Measurements from ENCODE around the gene EIF3L.

The EIF3L gene

DNA sequence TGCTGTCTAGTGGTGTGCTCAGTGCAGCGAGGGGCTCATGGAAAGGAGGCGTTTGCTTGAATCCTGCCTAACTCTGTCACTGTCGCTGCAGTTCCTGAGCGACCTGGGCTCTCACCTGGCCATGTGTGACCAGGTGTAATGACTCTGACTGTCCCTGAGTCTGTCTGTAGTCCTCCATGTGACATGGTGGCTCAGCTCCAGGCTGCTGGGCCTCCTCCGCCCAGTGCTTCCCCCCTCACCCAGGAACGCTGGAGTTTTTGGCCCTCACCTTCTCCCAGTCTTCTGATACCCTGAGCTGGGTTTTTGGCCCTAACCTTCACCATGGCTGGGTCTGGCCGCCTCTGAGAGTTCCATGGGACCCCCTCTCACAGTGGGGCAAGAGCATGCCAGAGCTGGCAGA lies 77.1 kb downstream of the EIF3L start:
- H3K27me3 ChIP-seq (ENCODE audit: control insufficient read depth, low read length) = no peaks in the 10 kb centered on the region
- TF ChIP-seq EZH2phosphoT487 (IDR thresholded peaks at IDR 0.05; ENCODE audit: borderline replicate concordance, low read length) = no peak
- TF ChIP-seq, protein P1, sequence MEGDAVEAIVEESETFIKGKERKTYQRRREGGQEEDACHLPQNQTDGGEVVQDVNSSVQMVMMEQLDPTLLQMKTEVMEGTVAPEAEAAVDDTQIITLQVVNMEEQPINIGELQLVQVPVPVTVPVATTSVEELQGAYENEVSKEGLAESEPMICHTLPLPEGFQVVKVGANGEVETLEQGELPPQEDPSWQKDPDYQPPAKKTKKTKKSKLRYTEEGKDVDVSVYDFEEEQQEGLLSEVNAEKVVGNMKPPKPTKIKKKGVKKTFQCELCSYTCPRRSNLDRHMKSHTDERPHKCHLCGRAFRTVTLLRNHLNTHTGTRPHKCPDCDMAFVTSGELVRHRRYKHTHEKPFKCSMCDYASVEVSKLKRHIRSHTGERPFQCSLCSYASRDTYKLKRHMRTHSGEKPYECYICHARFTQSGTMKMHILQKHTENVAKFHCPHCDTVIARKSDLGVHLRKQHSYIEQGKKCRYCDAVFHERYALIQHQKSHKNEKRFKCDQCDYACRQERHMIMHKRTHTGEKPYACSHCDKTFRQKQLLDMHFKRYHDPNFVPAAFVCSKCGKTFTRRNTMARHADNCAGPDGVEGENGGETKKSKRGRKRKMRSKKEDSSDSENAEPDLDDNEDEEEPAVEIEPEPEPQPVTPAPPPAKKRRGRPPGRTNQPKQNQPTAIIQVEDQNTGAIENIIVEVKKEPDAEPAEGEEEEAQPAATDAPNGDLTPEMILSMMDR (IDR thresholded peaks at IDR 0.05; ENCODE audit: low read depth, low read length, poor library complexity, severe bottlenecking) = no peak
- H4K20me1 ChIP-seq (ENCODE audit: control insufficient read depth, insufficient read depth, low read depth, low read length) = peaks cover 3% of the 10 kb centered on the region; the same call in 1 of the 2 replicates
- H3K36me3 ChIP-seq (ENCODE audit: control insufficient read depth, low read length) = no peaks in the 10 kb centered on the region
- H3K79me2 ChIP-seq (ENCODE audit: control insufficient read depth, low read length) = no peaks in the 10 kb centered on the region
- peaks cover 4% of the 10 kb centered on the region for H3K4me1 ChIP-seq (ENCODE audit: control insufficient read depth, low read length)
- H3K9me3 ChIP-seq (ENCODE audit: control insufficient read depth, insufficient read depth, low read length) = no peaks in the 10 kb centered on the region
- no peak overlapping the region for H3K4me2 ChIP-seq (ENCODE audit: low read length)
- no peaks in the 10 kb centered on the region for H3F3A ChIP-seq (ENCODE audit: control insufficient read depth, insufficient read depth)
- H3K27ac ChIP-seq (ENCODE audit: low read depth, low read length) = no peak overlapping the region
- no peak overlapping the region for H3K4me3 ChIP-seq (ENCODE audit: low read length)
- no peaks in the 10 kb centered on the region for H3K9me2 ChIP-seq (replicated peaks; ENCODE audit: control insufficient read depth, low read length)

DNA sequence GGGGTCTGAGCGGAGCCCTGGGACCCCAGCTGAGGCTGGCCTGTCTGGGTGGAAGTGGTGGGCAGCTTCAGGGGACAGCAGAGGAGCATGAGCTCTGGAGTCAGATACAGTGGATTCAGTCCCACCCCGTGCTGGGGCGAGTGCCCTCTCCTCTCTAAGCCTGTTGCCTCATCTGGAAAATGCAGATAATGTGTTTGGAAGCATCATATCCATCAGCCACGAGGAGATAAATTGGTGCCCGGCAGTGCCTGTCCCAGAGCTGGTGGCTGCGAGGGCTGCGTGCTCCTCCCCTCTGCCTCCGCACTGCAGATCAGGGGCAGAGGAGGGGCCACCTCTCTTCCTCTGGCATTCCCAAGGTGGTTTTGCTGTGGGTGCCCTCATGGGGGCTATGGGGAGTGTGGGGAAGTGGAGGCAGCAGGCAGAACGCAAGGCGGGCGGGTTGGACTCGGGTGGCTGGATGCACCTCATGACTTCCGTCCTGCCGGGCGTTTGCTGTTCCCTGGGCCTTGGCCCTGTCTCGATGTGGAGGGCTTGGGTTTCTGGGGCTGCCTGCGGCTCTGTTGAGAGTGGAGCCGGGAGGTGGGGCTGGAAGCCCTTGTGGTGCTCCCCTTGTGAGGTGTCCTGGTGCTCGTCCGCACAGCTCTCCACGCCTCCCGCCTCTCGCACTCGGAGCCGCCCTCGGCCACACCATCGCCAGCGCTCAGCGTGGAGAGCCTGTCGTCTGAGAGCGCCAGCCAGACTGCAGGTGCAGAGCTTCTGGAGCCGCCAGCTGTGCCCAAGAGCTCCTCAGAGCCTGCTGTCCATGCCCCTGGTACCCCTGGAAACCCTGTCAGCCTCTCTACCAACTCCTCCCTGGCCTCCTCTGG lies 77.8 kb downstream of the EIF3L start:
- Histone ChIP-seq H3K9me3 (ENCODE audit: control insufficient read depth, insufficient read depth, low read length) (no peaks in the 10 kb centered on the region), H3K4me3 (ENCODE audit: low read length) (no peak overlapping the region), H3F3A (ENCODE audit: control insufficient read depth, insufficient read depth) (no peaks in the 10 kb centered on the region), H3K79me2 (ENCODE audit: control insufficient read depth, low read length) (no peaks in the 10 kb centered on the region), H4K20me1 (ENCODE audit: control insufficient read depth, insufficient read depth, low read depth, low read length) (peaks cover 3% of the 10 kb centered on the region; the same call in 1 of the 2 replicates), H3K27me3 (ENCODE audit: control insufficient read depth, low read length) (no peaks in the 10 kb centered on the region), H3K27ac (ENCODE audit: low read depth, low read length) (no peak overlapping the region), H3K4me2 (ENCODE audit: low read length) (no peak overlapping the region), H3K4me1 (ENCODE audit: control insufficient read depth, low read length) (peaks cover 6% of the 10 kb centered on the region), H3K36me3 (ENCODE audit: control insufficient read depth, low read length) (no peaks in the 10 kb centered on the region), H3K9me2 (replicated peaks; ENCODE audit: control insufficient read depth, low read length) (no peaks in the 10 kb centered on the region)
- no peak for TF ChIP-seq EZH2phosphoT487 (IDR thresholded peaks at IDR 0.05; ENCODE audit: borderline replicate concordance, low read length)
- TF ChIP-seq, protein P1 (IDR thresholded peaks at IDR 0.05; ENCODE audit: low read depth, low read length, poor library complexity, severe bottlenecking) = no peak

DNA sequence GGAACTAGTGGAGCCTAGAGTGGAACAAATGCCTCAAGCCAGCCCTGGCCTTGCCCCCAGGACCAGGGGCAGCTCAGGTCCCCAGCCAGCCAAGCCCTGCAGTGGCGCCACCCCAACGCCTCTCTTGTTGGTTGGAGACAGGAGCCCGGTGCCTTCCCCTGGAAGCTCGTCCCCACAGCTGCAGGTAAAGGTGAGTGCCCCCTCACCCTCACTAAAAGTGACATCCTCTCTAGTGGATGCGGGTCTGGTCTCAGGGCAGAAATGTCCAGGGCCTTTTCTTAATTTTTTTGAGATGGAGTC lies 78.4 kb downstream of the EIF3L start:
- no peak overlapping the region for H3K4me3 ChIP-seq (ENCODE audit: low read length)
- no peak overlapping the region for H3K4me2 ChIP-seq (ENCODE audit: low read length)
- H3K27ac ChIP-seq (ENCODE audit: low read depth, low read length) = no peak overlapping the region
- H3K27me3 ChIP-seq (ENCODE audit: control insufficient read depth, low read length) = no peaks in the 10 kb centered on the region
- H3K9me2 ChIP-seq (replicated peaks; ENCODE audit: control insufficient read depth, low read length) = no peaks in the 10 kb centered on the region
- no peaks in the 10 kb centered on the region for H3K36me3 ChIP-seq (ENCODE audit: control insufficient read depth, low read length)
- H3K9me3 ChIP-seq (ENCODE audit: control insufficient read depth, insufficient read depth, low read length) = no peaks in the 10 kb centered on the region
- TF ChIP-seq EZH2phosphoT487 (IDR thresholded peaks at IDR 0.05; ENCODE audit: borderline replicate concordance, low read length) = no peak
- TF ChIP-seq, protein P1 (IDR thresholded peaks at IDR 0.05; ENCODE audit: low read depth, low read length, poor library complexity, severe bottlenecking) = no peak
- H3F3A ChIP-seq (ENCODE audit: control insufficient read depth, insufficient read depth) = no peaks in the 10 kb centered on the region
- no peaks in the 10 kb centered on the region for H3K79me2 ChIP-seq (ENCODE audit: control insufficient read depth, low read length)
- peaks cover 3% of the 10 kb centered on the region; the same call in 1 of the 2 replicates for H4K20me1 ChIP-seq (ENCODE audit: control insufficient read depth, insufficient read depth, low read depth, low read length)
- H3K4me1 ChIP-seq (ENCODE audit: control insufficient read depth, low read length) = peaks cover 7% of the 10 kb centered on the region
